Right lobe of liver (tissue), 6 donors: Measurements from ENCODE around the gene LRMDA. TPM values are rescaled to one million over a fixed set of nuclear protein-coding genes. Genes with fewer than 3 reads are reported as not detected.

ENCODE experiments used
- ATAC-seq, 4 donors: fragments of 200-7000 bp; cut with Tn5 transposase; one replicate each; pipeline ENCODE4 v1.9.1; 2020; ENCODE audit warnings: mild to moderate bottlenecking in 4 of 4, moderate library complexity in 4 of 4
- DNase-seq, 3 donors: peaks; one replicate each; pipeline ENCODE4 v3.0.0-alpha.2; 2020
- H3K27ac ChIP-seq, 3 donors: fragments of 200-600 bp; one replicate each; pipeline ENCODE4 v1.8.0; 2022
- H3K27me3 ChIP-seq, 2 donors: fragments of 200-600 bp; one replicate each; pipeline ENCODE4 v1.8.0; 2022
- H3K36me3 ChIP-seq, 4 donors: fragments of 200-600 bp; sonication (generic) in 1 of 4; one replicate each; pipeline versions ENCODE4 v1.5.1 to v1.8.0; 2017 to 2022; ENCODE audit warnings: control low read depth in 1 of 4
- H3K4me1 ChIP-seq, 4 donors: fragments of 200-600 bp; sonication (generic) in 1 of 4; one replicate each; pipeline versions ENCODE4 v1.5.1 to v1.8.0; 2017 to 2022; ENCODE audit warnings: control low read depth in 1 of 4
- H3K4me3 ChIP-seq, 3 donors: fragments of 200-600 bp; one replicate each; pipeline ENCODE4 v1.8.0; 2022
- H3K9me3 ChIP-seq, 4 donors: fragments of 200-600 bp; sonication (generic) in 1 of 4; one replicate each; pipeline versions ENCODE4 v1.5.1 to v1.8.0; 2017 to 2022; ENCODE audit warnings: control low read depth in 1 of 4
- POLR2A ChIP-seq: fragments of 450-650 bp; IDR thresholded peaks from one replicate; pipeline ENCODE4 v1.6.1; 2017; ENCODE audit warnings: antibody characterized with exemption, mild to moderate bottlenecking
- WGBS: methylation state at CpG from one replicate; pipeline ENCODE4 v1.1.6; 2018; ENCODE audit warnings: low coverage, low lambda C conversion rate; ENCODE audit not compliant: insufficient coverage; ENCODE audit errors: missing lambda C conversion rate; 5-methylcytosine and 5-hydroxymethylcytosine counted together
- intact Hi-C, 2 donors: fragments of 100-400 bp; cut with DNase I; formaldehyde crosslinking; loops; one replicate each; pipeline versions ENCODE4 v1.11.2 to v1.14.1; 2022
- total RNA-seq, 6 experiments: library from RNA; depleted of rRNA in 2 of 6; stranded (reverse); fragments of >200 nt in 2 of 6; fragmentation: NEBNext Ultra II Directional in 3 of 6; extraction: Animal tissue kit (Norgen Biotek cat#: 25700) in 3 of 6; gene quantifications; one replicate each; pipeline versions ENCODE4 v1.1.0 to v1.2.4, GENCODE V29; 2016 to 2023
- TF ChIP-seq, protein P1 (sequence below), 4 donors: fragments of 200-600 bp in 3 of 4; fragments of 450-650 bp in 1 of 4; IDR thresholded peaks; one replicate each; pipeline versions ENCODE4 v1.5.1 to v1.8.0; 2016 to 2022; ENCODE audit warnings: antibody characterized with exemption in 4 of 4, mild to moderate bottlenecking in 2 of 4
- donor health status: DM: no; HTN: yes; CAD: no.
- donor health status: DM: no; HTN: no; CAD: no.
- donor health status: DM: no; HTN: no; CAD: no.
- donor health status: DM: no; HTN: yes; CAD: no.
- donor health status: DM: no; HTN: yes; CAD: no.

Gene LRMDA
- total RNA-seq, 6 experiments from 2014 or later, result 9.9 to 19.9 (median 16.3) TPM

DNA sequence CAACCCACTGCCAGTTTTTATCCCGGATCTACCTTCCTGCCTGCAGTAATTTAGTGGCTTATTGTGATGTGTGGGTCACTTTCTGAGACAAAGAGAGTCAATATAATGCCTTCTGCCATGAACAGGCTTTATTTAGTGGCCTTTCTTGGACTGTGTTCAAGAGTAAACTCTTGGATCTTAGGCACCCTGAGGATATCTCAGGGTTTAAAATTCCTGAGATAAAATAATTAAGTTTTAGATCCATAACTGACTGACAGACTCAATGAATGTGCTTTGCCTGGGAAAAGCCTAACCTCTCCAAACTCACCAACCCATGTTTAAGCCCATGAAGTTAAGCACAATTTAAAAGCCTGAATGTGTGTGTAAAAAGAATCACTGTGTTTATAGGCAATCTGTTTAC, 564.3 kb downstream of the LRMDA start:
- ATAC-seq (no peak), DNase-seq (no peak)
- TF ChIP-seq, protein P1, sequence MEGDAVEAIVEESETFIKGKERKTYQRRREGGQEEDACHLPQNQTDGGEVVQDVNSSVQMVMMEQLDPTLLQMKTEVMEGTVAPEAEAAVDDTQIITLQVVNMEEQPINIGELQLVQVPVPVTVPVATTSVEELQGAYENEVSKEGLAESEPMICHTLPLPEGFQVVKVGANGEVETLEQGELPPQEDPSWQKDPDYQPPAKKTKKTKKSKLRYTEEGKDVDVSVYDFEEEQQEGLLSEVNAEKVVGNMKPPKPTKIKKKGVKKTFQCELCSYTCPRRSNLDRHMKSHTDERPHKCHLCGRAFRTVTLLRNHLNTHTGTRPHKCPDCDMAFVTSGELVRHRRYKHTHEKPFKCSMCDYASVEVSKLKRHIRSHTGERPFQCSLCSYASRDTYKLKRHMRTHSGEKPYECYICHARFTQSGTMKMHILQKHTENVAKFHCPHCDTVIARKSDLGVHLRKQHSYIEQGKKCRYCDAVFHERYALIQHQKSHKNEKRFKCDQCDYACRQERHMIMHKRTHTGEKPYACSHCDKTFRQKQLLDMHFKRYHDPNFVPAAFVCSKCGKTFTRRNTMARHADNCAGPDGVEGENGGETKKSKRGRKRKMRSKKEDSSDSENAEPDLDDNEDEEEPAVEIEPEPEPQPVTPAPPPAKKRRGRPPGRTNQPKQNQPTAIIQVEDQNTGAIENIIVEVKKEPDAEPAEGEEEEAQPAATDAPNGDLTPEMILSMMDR (IDR thresholded peaks at IDR 0.05), result no peak
- WGBS, result 67% methylated on average over 1 of the region's 1 CpG
- H3K4me3 ChIP-seq, result no peak overlapping the region
- no peaks in the 10 kb centered on the region for H3K36me3 ChIP-seq
- intact Hi-C loops, result no loop called here
- H3K9me3 ChIP-seq, result no peaks in the 10 kb centered on the region
- no peaks in the 10 kb centered on the region for H3K4me1 ChIP-seq
- no peak overlapping the region for H3K27ac ChIP-seq
- H3K27me3 ChIP-seq, result no peaks in the 10 kb centered on the region

DNA sequence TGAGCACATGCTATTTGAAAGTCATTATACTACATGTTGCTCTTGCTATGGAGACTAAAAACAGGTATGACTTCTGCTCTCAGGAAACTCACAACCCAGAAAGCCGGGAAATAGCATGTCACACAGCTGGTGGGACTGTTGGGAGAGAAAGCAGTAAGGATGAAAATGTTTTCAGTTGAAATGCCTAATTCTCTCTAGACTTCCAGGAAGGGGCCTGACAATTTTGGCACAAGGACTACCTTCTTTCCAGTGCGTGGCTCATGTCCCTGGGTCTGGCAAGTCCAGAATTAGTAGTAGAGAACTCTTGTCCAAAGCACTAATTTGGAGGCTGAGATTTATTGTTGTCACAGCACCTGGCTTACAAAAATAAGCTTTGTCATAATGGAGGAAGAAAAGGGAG, 567.6 kb downstream of the LRMDA start:
- no peaks in the 10 kb centered on the region for H3K4me1 ChIP-seq
- H3K27ac ChIP-seq, result no peak overlapping the region
- H3K9me3 ChIP-seq, result no peaks in the 10 kb centered on the region
- WGBS, result 82% methylated on average over 2 of the region's 2 CpGs
- ATAC-seq (no peak), DNase-seq (no peak)
- intact Hi-C loops, result no loop called here
- H3K4me3 ChIP-seq, result no peak overlapping the region
- TF ChIP-seq POLR2A, result no peak
- TF ChIP-seq, protein P1 (IDR thresholded peaks at IDR 0.05), result no peak
- no peaks in the 10 kb centered on the region for H3K27me3 ChIP-seq
- H3K36me3 ChIP-seq, result no peaks in the 10 kb centered on the region

GRCh38 chr10:75999515-76000209, 568.2 kb downstream of the LRMDA start:
- DNase-seq, result no peak
- Histone ChIP-seq H3K4me3 (no peak overlapping the region), H3K4me1 (no peaks in the 10 kb centered on the region), H3K36me3 (no peaks in the 10 kb centered on the region), H3K27ac (no peak overlapping the region), H3K9me3 (no peaks in the 10 kb centered on the region), H3K27me3 (no peaks in the 10 kb centered on the region)
- 88% methylated on average over 6 of the region's 7 CpGs for WGBS
- TF ChIP-seq POLR2A, result no peak
- no peak for ATAC-seq
- intact Hi-C loops, result no loop called here

DNA sequence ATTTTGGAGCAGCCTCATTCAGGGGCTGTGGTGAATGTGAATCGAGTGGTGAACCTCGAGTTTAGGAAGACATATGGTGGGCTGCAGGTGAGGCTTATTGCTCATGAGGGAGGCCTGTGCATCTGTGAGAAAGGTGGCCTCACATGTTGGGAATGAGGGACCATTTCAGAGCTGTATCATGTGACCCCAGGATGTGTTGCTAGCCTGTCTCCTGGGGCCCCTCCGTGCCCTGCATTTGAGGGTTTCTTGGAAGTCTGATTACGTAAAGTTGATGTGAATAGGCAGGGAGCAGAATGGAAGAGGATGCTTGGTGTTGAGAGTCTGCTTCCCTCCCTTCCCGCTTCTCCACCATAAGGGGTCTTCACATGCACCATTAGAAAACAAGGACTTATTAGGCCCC, 569.1 kb downstream of the LRMDA start:
- WGBS, result 71% methylated on average over 1 of the region's 5 CpGs
- DNase-seq (no peak), ATAC-seq (no peak)
- Histone ChIP-seq H3K4me3 (no peak overlapping the region), H3K9me3 (no peaks in the 10 kb centered on the region), H3K4me1 (no peaks in the 10 kb centered on the region), H3K36me3 (no peaks in the 10 kb centered on the region), H3K27ac (no peak overlapping the region), H3K27me3 (no peaks in the 10 kb centered on the region)
- TF ChIP-seq, protein P1 (IDR thresholded peaks at IDR 0.05), result no peak
- no peak for TF ChIP-seq POLR2A
- intact Hi-C loops, result no loop called here

- WGBS, result 90% methylated on average over 4 of the region's 4 CpGs
- Histone ChIP-seq H3K9me3 (no peaks in the 10 kb centered on the region), H3K36me3 (no peaks in the 10 kb centered on the region), H3K27ac (no peak overlapping the region), H3K4me1 (no peaks in the 10 kb centered on the region), H3K4me3 (no peak overlapping the region), H3K27me3 (no peaks in the 10 kb centered on the region)
- intact Hi-C loops, result no loop called here
- ATAC-seq (no peak), DNase-seq (no peak)
- no peak for TF ChIP-seq POLR2A
- TF ChIP-seq, protein P1 (IDR thresholded peaks at IDR 0.05), result no peak
Measured at GRCh38 chr10:76001019-76001418, 569.6 kb downstream of the LRMDA start.
